A549 treated with DMSO at 1 μM for 4 hours (cell line): ENCODE data around the gene UBE2D4. TPM values are rescaled to one million over a fixed set of nuclear protein-coding genes. Genes with fewer than 3 reads are reported as not detected.

Experiments
- total RNA-seq: library from RNA; stranded (reverse); fragments of 200-300 nt; extraction: Qiagen RNA extraction; gene quantifications from 5 replicates; pipeline ENCODE4 v1.2.3, GENCODE V29; 2022; ENCODE audit warnings: low read depth

Gene UBE2D4
- total RNA-seq, result 8.5 to 12.2 TPM (median 10.9 TPM) in 5 replicates

GRCh38 chr7:43925984-43926797 is at the start of gene UBE2D4:
UBE2D4 (plus strand) TSS chr7:43926436; CDS start chr7:43926533, 97 bp downstream.

DNA sequence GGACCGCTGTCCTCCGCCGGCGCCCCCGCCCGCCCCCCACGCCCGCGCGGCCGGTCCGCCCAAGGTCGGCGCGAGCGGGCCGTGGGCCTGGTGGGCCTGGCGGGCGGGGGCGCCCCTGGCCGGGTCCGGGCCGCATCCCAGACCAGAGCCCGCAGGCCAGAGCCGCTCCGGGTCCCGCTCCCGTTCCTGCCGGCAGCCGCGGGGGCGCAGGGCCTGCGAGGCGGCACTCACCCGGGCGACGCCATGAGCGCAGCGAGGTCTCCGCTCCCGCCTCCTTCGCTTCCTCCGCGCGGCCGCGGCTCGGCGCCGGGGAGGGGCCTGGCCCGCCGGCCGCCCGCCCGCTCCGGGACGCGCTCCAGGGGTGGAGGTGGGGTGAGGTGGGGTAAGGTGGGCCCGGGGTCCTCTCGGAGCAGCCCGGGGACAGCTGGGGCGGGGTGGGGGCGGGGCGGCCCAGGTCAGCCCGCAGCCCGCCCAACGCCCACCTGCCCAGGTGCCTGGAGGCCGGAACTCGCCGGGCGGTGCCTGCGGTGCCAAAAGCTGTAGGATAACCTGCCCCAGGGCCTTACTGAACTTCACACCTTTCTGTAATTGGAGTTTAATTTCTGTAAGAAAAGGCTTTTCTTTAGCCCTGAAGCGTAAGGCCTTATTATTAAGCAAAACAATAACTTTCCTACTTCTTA is 19.8 kb upstream of the UBE2D4 start, which contains the start of gene URGCP:
Gene URGCP, minus strand, starts transcription at position 266 of the 680 bp plus-strand sequence. Its CDS starts 21 bp downstream, at position 245.

GRCh38 chr7:43997532-43997931 is 71.3 kb downstream of the UBE2D4 start, which contains the start of gene SPDYE1:
SPDYE1 (plus strand) TSS chr7:43997897; CDS start chr7:43999950, 2,053 bp downstream.

Other genes with a start within 250 kb of the UBE2D4 start
- 89.0 to 106 TPM (median 94.0 TPM) in 5 replicates for gene COA1, start 196.9 kb upstream of the UBE2D4 start, total RNA-seq
- gene BLVRA, start 167.8 kb upstream of the UBE2D4 start, total RNA-seq, result 59.7 to 78.4 TPM (median 68.7 TPM) in 5 replicates
- gene MRPS24, start 56.9 kb upstream of the UBE2D4 start, total RNA-seq, result 233 to 256 TPM (median 254 TPM) in 5 replicates
- gene URGCP, start 19.8 kb upstream of the UBE2D4 start, total RNA-seq, result 27.5 to 31.5 TPM (median 29.7 TPM) in 5 replicates
- gene SPDYE1, start 71.5 kb downstream of the UBE2D4 start, total RNA-seq, result not detected in 5 replicates
- gene DBNL, start 118.3 kb downstream of the UBE2D4 start, total RNA-seq, result 65.7 to 74.1 TPM (median 66.9 TPM) in 5 replicates
- gene PGAM2, start 139.1 kb downstream of the UBE2D4 start, total RNA-seq, result 0.11 TPM in 1 of 5 replicates, not detected in the others
- 4.7 to 8.5 TPM (median 7.7 TPM) in 5 replicates for gene POLM, start 156.1 kb downstream of the UBE2D4 start, total RNA-seq
- gene AEBP1, start 177.9 kb downstream of the UBE2D4 start, total RNA-seq, result not detected in 5 replicates
- gene POLD2, start 197.1 kb downstream of the UBE2D4 start, total RNA-seq, result 142 to 177 TPM (median 159 TPM) in 5 replicates
- not detected in 5 replicates for gene MYL7, start 214.9 kb downstream of the UBE2D4 start, total RNA-seq